Measurements from ENCODE around the gene PDE7B.

- no peak for TF ChIP-seq CTCF (IDR thresholded peaks at IDR 0.05)
- TF ChIP-seq POLR2A (IDR thresholded peaks at IDR 0.05): no peak
- TF ChIP-seq POLR2AphosphoS5 (IDR thresholded peaks at IDR 0.05): no peak
These were observed 306.2 kb downstream of the PDE7B start for GRCh38 chr6:136157743-136158142.
